Spleen (tissue), 7 donors: ENCODE data around the gene CABP2.
"Not testable (repeated sequence)": the region's sequence is repeated elsewhere in the genome, so short reads cannot be mapped to it uniquely, and the experiment has no call there.

Experiments used
- POLR2AphosphoS5 ChIP-seq, 3 donors: sonication (generic); formaldehyde crosslinking; IDR thresholded peaks; one replicate each; pipeline ENCODE4 v1.5.1; 2017; ENCODE audit warnings: antibody characterized with exemption in 3 of 3
- TF ChIP-seq, protein P1 (sequence below), 11 experiments: fragments of 200-600 bp in 7 of 11; fragments of 450-650 bp in 4 of 11; sonication (generic) in 4 of 11; IDR thresholded peaks in 8 of 11; conservative IDR thresholded peaks in 3 of 11; 1 replicate in 7 of 11; 2 replicates in 4 of 11; pipeline versions ENCODE4 v1.4.0 to v1.8.0; 2016 to 2021; ENCODE audit warnings: antibody characterized with exemption in 11 of 11, inconsistent platforms in 4 of 11, mild to moderate bottlenecking in 1 of 11
- donor health status: DM: no; HTN: no; CAD: no; lungs with moderate emphysema.
- donor health status: DM: no; HTN: no; CAD: no.
- donor health status: DM: no; HTN: no; CAD: no.

DNA sequence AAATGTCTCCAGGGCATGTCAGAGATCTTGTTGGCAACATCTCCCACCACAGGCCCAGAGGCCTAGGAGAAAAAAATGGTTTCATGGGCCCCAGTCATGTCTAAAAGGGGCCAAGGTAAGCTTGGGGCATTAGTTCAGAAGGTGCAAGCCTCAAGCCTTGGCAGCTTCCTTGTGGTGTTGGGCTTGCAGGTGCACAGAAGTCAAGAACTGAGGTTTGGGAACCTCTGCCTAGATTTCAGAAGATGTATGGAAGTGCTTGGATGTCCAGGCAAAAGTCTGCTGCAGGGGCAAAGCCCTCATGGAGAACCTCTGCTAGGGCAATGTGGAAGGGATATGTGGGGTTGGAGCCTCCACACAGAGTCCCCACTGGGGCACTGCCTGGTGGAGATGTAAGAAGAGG lies 28.5 kb upstream of the CABP2 start:
- TF ChIP-seq POLR2AphosphoS5 (IDR thresholded peaks at IDR 0.05): not testable (repeated sequence)
- TF ChIP-seq, protein P1, sequence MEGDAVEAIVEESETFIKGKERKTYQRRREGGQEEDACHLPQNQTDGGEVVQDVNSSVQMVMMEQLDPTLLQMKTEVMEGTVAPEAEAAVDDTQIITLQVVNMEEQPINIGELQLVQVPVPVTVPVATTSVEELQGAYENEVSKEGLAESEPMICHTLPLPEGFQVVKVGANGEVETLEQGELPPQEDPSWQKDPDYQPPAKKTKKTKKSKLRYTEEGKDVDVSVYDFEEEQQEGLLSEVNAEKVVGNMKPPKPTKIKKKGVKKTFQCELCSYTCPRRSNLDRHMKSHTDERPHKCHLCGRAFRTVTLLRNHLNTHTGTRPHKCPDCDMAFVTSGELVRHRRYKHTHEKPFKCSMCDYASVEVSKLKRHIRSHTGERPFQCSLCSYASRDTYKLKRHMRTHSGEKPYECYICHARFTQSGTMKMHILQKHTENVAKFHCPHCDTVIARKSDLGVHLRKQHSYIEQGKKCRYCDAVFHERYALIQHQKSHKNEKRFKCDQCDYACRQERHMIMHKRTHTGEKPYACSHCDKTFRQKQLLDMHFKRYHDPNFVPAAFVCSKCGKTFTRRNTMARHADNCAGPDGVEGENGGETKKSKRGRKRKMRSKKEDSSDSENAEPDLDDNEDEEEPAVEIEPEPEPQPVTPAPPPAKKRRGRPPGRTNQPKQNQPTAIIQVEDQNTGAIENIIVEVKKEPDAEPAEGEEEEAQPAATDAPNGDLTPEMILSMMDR (IDR thresholded peaks at IDR 0.05 in 8 of 11, conservative IDR thresholded peaks at IDR 0.05 in 3 of 11): not testable (repeated sequence)
